IPS-18c (cell line): Measurements from ENCODE around the gene NGFR.
A peak's percentile ranks its signal among the peaks of the same experiment; 100 is the strongest.

Experiments
- H3K4me3 ChIP-seq: 2 replicates; pipeline ENCODE4 v1.7.0; 2013; ENCODE audit warnings: low read depth, mild to moderate bottlenecking, low read length, moderate library complexity; ENCODE audit not compliant: insufficient read depth
- H3K9me3 ChIP-seq: one replicate; pipeline ENCODE4 v1.6.1; 2013; ENCODE audit warnings: mild to moderate bottlenecking, low read length, moderate library complexity; ENCODE audit not compliant: control insufficient read depth, insufficient read depth

The NGFR gene

DNA sequence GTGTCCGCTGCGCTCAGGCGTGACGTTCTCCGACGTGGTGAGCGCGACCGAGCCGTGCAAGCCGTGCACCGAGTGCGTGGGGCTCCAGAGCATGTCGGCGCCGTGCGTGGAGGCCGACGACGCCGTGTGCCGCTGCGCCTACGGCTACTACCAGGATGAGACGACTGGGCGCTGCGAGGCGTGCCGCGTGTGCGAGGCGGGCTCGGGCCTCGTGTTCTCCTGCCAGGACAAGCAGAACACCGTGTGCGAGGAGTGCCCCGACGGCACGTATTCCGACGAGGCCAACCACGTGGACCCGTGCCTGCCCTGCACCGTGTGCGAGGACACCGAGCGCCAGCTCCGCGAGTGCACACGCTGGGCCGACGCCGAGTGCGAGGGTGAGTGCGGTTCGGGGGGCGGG is 11.2 kb downstream of the NGFR start:
- H3K9me3 ChIP-seq = no peaks in the 10 kb centered on the region
- H3K4me3 ChIP-seq = no peak overlapping the region

DNA sequence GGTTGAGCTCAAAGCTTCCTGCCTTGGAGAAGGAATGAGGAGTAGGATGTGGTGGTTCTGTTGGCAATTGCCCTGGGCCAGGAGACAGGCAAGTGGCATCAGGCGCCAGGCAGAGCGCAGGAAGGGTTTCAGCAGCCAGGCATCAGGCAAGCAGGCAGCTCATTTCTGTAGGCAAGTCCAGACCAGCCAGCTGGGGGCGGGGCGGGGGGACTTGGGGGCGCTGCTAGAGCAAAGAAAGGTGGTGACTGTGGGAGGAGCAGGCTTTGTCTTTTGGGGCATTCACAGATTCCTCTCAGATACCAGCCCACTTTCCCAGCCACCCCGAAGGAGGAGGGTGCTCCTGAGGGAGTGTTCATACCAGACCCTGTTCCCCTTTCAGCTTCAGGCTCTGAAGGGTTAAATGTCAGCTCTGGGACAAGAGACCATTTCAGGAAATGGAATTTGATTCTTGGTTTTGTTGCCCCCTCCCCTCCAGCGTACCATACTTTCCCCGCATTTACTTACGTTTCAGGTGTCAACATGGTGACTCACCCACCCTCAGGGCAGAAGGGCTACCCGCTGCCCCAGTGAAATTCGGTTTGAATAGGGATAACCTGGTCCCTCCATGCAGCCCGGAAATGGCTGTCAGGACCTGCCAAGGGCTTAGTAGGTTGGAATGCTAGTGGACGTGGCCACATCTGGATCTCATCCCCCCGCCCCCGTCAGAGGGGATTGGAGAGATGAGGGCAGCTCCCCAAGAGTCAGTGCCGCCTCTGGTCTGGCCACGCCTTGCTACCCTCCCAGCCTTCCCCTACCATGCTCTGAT is 13.2 kb downstream of the NGFR start:
- Histone ChIP-seq H3K4me3 (peak overlapping the region; percentile 6), H3K9me3 (no peaks in the 10 kb centered on the region)

GRCh38 chr17:49508866-49509587 is 13.9 kb downstream of the NGFR start:
- Histone ChIP-seq H3K4me3 (peak overlapping the region; percentile 6; the same call in 1 of the 2 replicates), H3K9me3 (no peaks in the 10 kb centered on the region)

DNA sequence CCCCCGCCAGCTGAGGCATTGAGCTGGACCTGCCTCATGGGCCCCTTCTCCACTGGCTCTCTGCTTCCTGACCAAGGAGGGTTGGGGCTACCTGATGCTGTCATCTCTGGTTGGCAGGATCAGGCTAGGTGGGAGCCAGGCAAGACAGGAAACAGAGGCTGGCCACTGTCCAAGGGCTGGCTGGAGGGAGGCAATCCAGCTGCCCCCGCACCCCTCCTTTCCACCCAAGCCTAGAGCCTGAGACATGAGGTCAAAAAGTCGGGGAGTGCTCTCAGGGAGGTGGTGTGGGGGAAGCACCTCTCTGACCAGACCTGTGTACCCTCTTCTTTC is 14.5 kb downstream of the NGFR start:
- Histone ChIP-seq H3K9me3 (no peaks in the 10 kb centered on the region), H3K4me3 (no peak overlapping the region)

- no peaks in the 10 kb centered on the region for H3K9me3 ChIP-seq
- H3K4me3 ChIP-seq = no peak overlapping the region
Observed at GRCh38 chr17:49510059-49510719, 15.1 kb downstream of the NGFR start.

DNA sequence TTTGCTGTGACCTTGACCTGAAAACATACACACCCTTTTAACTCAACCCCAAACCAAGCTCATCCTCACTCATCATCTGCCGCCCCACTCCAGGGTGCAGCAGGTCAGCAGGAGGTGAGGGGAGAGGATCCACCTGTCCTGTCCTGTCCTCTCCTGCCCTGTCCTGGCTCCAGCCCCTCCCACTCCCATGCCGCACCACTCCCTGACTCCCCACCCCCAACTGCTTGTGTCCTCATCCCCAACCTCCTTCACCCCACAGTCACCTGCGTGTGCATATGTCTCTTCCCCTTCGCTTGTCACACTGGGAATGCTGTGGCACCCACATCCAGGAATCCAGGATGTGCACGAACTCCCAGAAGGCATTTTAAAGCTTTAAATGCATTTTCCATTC is 15.6 kb downstream of the NGFR start:
- H3K4me3 ChIP-seq = no peak overlapping the region
- no peaks in the 10 kb centered on the region for H3K9me3 ChIP-seq

- Histone ChIP-seq H3K4me3 (no peak overlapping the region), H3K9me3 (no peaks in the 10 kb centered on the region)
Observed at GRCh38 chr17:49511810-49512209, 16.7 kb downstream of the NGFR start.

DNA sequence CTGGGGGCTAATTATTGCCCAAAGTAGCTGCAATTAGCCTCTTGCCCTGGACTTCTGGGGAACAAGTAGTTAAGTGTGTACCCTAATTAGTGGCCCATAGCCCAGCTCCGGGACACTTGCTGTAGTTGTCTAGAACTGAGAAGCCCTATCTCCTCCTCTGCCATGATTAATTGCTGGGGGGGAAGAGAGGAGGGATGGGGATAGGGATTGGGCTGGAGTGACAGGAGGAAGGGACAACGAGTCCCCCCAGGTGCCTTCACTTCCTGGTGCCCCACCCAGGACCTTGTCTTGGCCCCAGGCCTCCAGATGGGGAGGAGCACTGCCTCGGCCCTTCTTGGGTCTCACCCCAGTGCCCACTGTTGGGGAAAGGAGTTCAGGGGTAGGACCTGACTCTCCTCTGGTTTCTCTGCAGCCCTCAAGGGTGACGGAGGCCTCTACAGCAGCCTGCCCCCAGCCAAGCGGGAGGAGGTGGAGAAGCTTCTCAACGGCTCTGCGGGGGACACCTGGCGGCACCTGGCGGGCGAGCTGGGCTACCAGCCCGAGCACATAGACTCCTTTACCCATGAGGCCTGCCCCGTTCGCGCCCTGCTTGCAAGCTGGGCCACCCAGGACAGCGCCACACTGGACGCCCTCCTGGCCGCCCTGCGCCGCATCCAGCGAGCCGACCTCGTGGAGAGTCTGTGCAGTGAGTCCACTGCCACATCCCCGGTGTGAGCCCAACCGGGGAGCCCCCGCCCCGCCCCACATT is 17.4 kb downstream of the NGFR start:
- no peaks in the 10 kb centered on the region for H3K9me3 ChIP-seq
- H3K4me3 ChIP-seq = no peak overlapping the region

- Histone ChIP-seq H3K9me3 (no peaks in the 10 kb centered on the region), H3K4me3 (no peak overlapping the region)
Observed at GRCh38 chr17:49513044-49513395, 17.9 kb downstream of the NGFR start.

DNA sequence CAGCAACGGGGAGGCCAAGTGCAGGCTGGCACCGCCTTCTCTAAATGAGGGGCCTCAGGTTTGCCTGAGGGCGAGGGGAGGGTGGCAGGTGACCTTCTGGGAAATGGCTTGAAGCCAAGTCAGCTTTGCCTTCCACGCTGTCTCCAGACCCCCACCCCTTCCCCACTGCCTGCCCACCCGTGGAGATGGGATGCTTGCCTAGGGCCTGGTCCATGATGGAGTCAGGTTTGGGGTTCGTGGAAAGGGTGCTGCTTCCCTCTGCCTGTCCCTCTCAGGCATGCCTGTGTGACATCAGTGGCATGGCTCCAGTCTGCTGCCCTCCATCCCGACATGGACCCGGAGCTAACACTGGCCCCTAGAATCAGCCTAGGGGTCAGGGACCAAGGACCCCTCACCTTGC is 18.5 kb downstream of the NGFR start:
- H3K4me3 ChIP-seq = no peak overlapping the region

DNA sequence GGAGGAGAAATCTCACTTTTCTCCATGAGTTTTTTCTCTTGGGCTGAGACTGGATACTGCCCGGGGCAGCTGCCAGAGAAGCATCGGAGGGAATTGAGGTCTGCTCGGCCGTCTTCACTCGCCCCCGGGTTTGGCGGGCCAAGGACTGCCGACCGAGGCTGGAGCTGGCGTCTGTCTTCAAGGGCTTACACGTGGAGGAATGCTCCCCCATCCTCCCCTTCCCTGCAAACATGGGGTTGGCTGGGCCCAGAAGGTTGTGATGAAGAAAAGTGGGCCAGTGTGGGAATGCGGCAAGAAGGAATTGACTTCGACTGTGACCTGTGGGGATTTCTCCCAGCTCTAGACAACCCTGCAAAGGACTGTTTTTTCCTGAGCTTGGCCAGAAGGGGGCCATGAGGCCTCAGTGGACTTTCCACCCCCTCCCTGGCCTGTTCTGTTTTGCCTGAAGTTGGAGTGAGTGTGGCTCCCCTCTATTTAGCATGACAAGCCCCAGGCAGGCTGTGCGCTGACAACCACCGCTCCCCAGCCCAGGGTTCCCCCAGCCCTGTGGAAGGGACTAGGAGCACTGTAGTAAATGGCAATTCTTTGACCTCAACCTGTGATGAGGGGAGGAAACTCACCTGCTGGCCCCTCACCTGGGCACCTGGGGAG is 19.1 kb downstream of the NGFR start:
- H3K4me3 ChIP-seq = no peak overlapping the region
- H3K9me3 ChIP-seq = no peaks in the 10 kb centered on the region

More for the DNA sequence above, 18.5 kb downstream of the NGFR start:
- H3K9me3 ChIP-seq = no peaks in the 10 kb centered on the region

- Histone ChIP-seq H3K9me3 (no peaks in the 10 kb centered on the region), H3K4me3 (no peak overlapping the region)
Observed at GRCh38 chr17:49515196-49515770, 20.2 kb downstream of the NGFR start.

- Histone ChIP-seq H3K4me3 (no peak overlapping the region), H3K9me3 (no peaks in the 10 kb centered on the region)
Observed at GRCh38 chr17:49516180-49516579, 21.1 kb downstream of the NGFR start.

- no peak overlapping the region for H3K4me3 ChIP-seq
- H3K9me3 ChIP-seq = no peaks in the 10 kb centered on the region
Observed at GRCh38 chr17:49518346-49519078, 23.4 kb downstream of the NGFR start.

DNA sequence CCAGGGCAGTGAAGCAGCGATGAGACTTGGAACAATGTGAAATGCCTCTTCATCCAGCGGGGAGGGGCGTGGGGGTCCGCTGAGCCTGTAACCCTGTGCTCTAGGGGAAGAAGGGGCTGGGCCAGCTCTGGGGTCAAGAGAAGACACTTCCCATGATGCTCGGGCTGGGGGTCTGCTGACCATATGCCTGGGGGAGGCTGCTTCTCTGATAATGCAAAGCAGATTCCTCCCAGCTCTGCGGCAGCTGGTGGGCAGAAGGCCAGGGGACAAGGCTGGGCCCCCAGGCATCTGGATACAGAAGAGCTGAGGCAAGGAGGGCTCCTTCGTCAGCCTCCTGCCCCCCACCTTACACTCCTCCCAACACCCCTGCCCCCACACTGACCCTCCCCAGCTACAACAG is 24.7 kb downstream of the NGFR start:
- Histone ChIP-seq H3K9me3 (no peaks in the 10 kb centered on the region), H3K4me3 (no peak overlapping the region)

DNA sequence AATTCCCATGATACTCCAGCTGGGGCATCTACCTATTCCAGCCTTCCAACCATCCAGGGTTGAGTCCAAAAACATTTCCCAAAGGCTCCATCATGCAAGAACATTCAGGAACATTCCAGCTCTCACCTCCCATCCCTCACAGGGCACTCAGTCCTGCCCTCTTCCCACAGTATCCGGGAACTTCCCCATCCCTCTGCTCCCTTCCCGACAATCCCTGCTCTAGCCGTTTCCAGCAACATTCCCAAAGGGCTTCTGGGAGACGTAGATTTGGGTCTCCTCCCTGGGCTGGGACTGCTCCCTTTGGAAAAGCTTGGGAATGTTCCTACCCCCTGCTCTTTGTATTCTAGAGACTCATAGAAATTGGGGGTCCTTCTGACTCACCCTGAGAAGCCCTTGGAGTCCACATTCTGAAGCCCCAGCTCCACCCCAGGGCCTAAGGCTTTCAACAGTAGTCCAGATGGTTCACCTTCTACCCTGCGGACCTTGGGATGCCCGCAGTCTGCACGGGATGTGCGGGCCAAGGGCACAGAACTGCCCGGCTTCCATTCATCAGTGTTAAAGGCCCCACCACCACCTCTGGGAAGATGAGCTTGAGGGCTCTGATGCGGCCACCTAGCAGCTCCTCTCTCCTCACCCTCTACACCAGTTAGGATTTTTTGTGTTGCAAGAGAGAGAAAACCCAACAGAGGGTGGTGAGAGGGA is 25.4 kb downstream of the NGFR start:
- H3K9me3 ChIP-seq = no peaks in the 10 kb centered on the region
- H3K4me3 ChIP-seq = no peak overlapping the region
